Hematopoietic multipotent progenitor cell treated with erythropoietin and hydrocortisone succinate and interleukin-3 and kit ligand, for 17 days (in vitro differentiated cells): ENCODE data around the gene RIPPLY2.
A peak's percentile ranks its signal among the peaks of the same experiment; 100 is the strongest.
"Not testable (repeated sequence)": the region's sequence is repeated elsewhere in the genome, so short reads cannot be mapped to it uniquely, and the experiment has no call there.

Experiments used
- DNase-seq: peaks from one replicate; pipeline ENCODE4 v3.0.0-alpha.2; 2015; ENCODE audit warnings: low spot score

RIPPLY2 gene

GRCh38 chr6:83860359-83860755 is 7.2 kb downstream of the RIPPLY2 start:
- no peak for DNase-seq

- DNase-seq: no peak
Measured at GRCh38 chr6:83860782-83861495, 7.8 kb downstream of the RIPPLY2 start.

GRCh38 chr6:83862776-83863471 is 9.8 kb downstream of the RIPPLY2 start:
- no peak for DNase-seq

- DNase-seq: no peak
Measured at GRCh38 chr6:83867043-83867442, 13.9 kb downstream of the RIPPLY2 start.

GRCh38 chr6:83867527-83868161 is 14.5 kb downstream of the RIPPLY2 start:
- peak; percentile 6 for DNase-seq

- DNase-seq: no peak
Measured at GRCh38 chr6:83868639-83869038, 15.5 kb downstream of the RIPPLY2 start.

- DNase-seq: no peak
Measured at GRCh38 chr6:83870649-83871048, 17.5 kb downstream of the RIPPLY2 start.

GRCh38 chr6:83872386-83873118 is 19.4 kb downstream of the RIPPLY2 start:
- no peak for DNase-seq

GRCh38 chr6:83873869-83874268 is 20.7 kb downstream of the RIPPLY2 start:
- no peak for DNase-seq

GRCh38 chr6:83875843-83876242 is 22.7 kb downstream of the RIPPLY2 start:
- DNase-seq: no peak

GRCh38 chr6:83878902-83879644 is 25.9 kb downstream of the RIPPLY2 start:
- no peak for DNase-seq

- DNase-seq: no peak
Measured at GRCh38 chr6:83879746-83880145, 26.6 kb downstream of the RIPPLY2 start.

- DNase-seq: no peak
Measured at GRCh38 chr6:83883240-83883639, 30.1 kb downstream of the RIPPLY2 start.

- peak; percentile 56 for DNase-seq
Measured at GRCh38 chr6:83884523-83884922, 31.4 kb downstream of the RIPPLY2 start.

- DNase-seq: no peak
Measured at GRCh38 chr6:83885984-83886383, 32.8 kb downstream of the RIPPLY2 start.

- no peak for DNase-seq
Measured at GRCh38 chr6:83889621-83890020, 36.5 kb downstream of the RIPPLY2 start.

- no peak for DNase-seq
Measured at GRCh38 chr6:83890520-83890919, 37.4 kb downstream of the RIPPLY2 start.

GRCh38 chr6:83891586-83891985 is 38.4 kb downstream of the RIPPLY2 start:
- DNase-seq: no peak

GRCh38 chr6:83893024-83893423 is 39.9 kb downstream of the RIPPLY2 start:
- no peak for DNase-seq

GRCh38 chr6:83897094-83897493 is 43.9 kb downstream of the RIPPLY2 start:
- DNase-seq: not testable (repeated sequence)

GRCh38 chr6:83901624-83902023 is 48.5 kb downstream of the RIPPLY2 start:
- DNase-seq: no peak

- DNase-seq: no peak
Measured at GRCh38 chr6:83904395-83904794, 51.2 kb downstream of the RIPPLY2 start.
